ENCODE results near the gene RNASEH1. TPM values are rescaled to one million over a fixed set of nuclear protein-coding genes. Genes with fewer than 3 reads are reported as not detected.

RNASEH1 gene
- total and polyA plus RNA-seq, 2 of the 8 experiments (the other 6 are each of a cell fraction or from before 2014, with no cell fraction given), result 11.7 to 42.7 TPM

DNA sequence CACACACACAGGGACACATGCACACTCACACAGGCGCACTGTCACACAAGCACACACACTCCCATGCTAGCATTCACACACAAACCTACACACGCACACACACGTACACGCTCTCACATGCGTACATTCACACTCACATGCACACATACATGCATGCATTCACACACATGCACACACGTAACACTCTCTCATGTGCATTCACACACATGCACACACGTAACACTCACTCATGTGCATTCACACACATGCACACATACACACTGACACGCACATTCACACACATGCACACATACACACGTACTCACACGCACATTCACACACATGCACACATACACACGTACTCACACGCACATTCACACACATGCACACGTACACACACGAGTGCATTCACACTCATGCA lies 55.1 kb downstream of the RNASEH1 start:
- H3K14ac ChIP-seq (ENCODE audit: insufficient read length), result no peak overlapping the region
- H3K4me3 ChIP-seq (ENCODE audit: extremely low read depth in 1 of 4, insufficient read depth in 2 of 4, low read depth in 3 of 4, low read length in 4 of 4), result no peak overlapping the region
- no peak overlapping the region for H3K27ac ChIP-seq (ENCODE audit: low read depth, low read length)
- H3K27me3 ChIP-seq (replicated peaks in 1 of 4; ENCODE audit: control insufficient read depth in 3 of 4, extremely low read depth in 1 of 4, insufficient read depth in 3 of 4, low read length in 3 of 4), result no peaks in the 10 kb centered on the region
- no peaks in the 10 kb centered on the region for H3K9me3 ChIP-seq (ENCODE audit: insufficient read depth in 2 of 2, low read depth in 1 of 2, low read length in 1 of 2)
- 0 out of 2 replicates have a peak overlapping the region, but pooled peaks have one; percentile 53 for H2BK15ac ChIP-seq (ENCODE audit: low read length)
- H2BK20ac ChIP-seq (ENCODE audit: low read length), result no peak overlapping the region
- FAIRE-seq, result no peak
- H3K23me2 ChIP-seq (ENCODE audit: low read depth, low read length), result peaks cover 2% of the 10 kb centered on the region; the same call in 1 of the 2 replicates
- H2AK5ac ChIP-seq (ENCODE audit: low read depth, low read length), result no peak overlapping the region
- CTCF ChIA-PET (ENCODE audit: partially characterized antibody), result no interaction called here
- no peaks in the 10 kb centered on the region; a peak in 1 of 4 replicates for H3K79me2 ChIP-seq (ENCODE audit: control insufficient read depth in 1 of 2, insufficient read depth in 2 of 2, low read length in 2 of 2)
- no peak overlapping the region for H2AFZ ChIP-seq (ENCODE audit: low read length)
- 86% methylated on average over 14 of the region's 14 CpGs; no CpG with 5 or more reads in 1 of the 2 experiments for whole genome bisulfite sequencing, 2 experiments (ENCODE audit: extremely low coverage in 1 of 2, insufficient coverage in 1 of 2, insufficient read length in 1 of 2, insufficient replicate concordance in 2 of 2, low coverage in 1 of 2, low lambda C conversion rate in 2 of 2, missing lambda C conversion rate in 1 of 2)
- no peak overlapping the region for H3K18ac ChIP-seq (ENCODE audit: extremely low read depth, low read length)
- H4K91ac ChIP-seq (replicated peaks; ENCODE audit: insufficient read length, low read length), result no peak overlapping the region
- H3K23ac ChIP-seq (ENCODE audit: insufficient read length), result no peak overlapping the region
- no peaks in the 10 kb centered on the region; the same call in 1 of the 2 replicates for H3K79me1 ChIP-seq (ENCODE audit: low read depth, low read length)
- no peak overlapping the region for H3K56ac ChIP-seq (replicated peaks; ENCODE audit: insufficient read length, low read depth, low read length)
- no peak overlapping the region for H3K9ac ChIP-seq (replicated peaks in 1 of 4; ENCODE audit: extremely low read depth in 1 of 4, low read depth in 3 of 4, low read length in 3 of 4)
- no peaks in the 10 kb centered on the region for H3K4me1 ChIP-seq (replicated peaks in 1 of 4; ENCODE audit: control insufficient read depth in 3 of 4, insufficient read depth in 4 of 4, low read length in 3 of 4)
- H2BK120ac ChIP-seq (replicated peaks; ENCODE audit: low read depth, low read length), result no peak overlapping the region
- H3K4ac ChIP-seq (replicated peaks; ENCODE audit: insufficient read length, low read depth, low read length), result no peak overlapping the region
- H3K36me3 ChIP-seq (ENCODE audit: control insufficient read depth in 2 of 4, insufficient read depth in 4 of 4, low read length in 3 of 4), result peaks cover 2 to 11% (median 3%) of the 10 kb centered on the region in 4 experiments; a peak in 3 of 8 replicates
- TF ChIP-seq SP4 (IDR thresholded peaks at IDR 0.05; ENCODE audit: low read length) (no peak), ASH2L (IDR thresholded peaks at IDR 0.05; ENCODE audit: low read length) (no peak), FOSL1 (IDR thresholded peaks at IDR 0.05; ENCODE audit: insufficient read depth, low read depth, low read length) (no peak), CBX8 (IDR thresholded peaks at IDR 0.05; ENCODE audit: borderline replicate concordance, low read depth, low read length) (no peak), CBX5 (IDR thresholded peaks at IDR 0.05; ENCODE audit: low read depth, low read length) (no peak), MAFK (IDR thresholded peaks at IDR 0.05; ENCODE audit: low read depth, low read length) (no peak), CREB1 (IDR thresholded peaks at IDR 0.05) (no peak), RAD21 (IDR thresholded peaks at IDR 0.05 in 1 of 2, conservative IDR thresholded peaks at IDR 0.05 in 1 of 2; ENCODE audit: low read depth in 2 of 2, low read length in 2 of 2) (no peak), PHF8 (conservative IDR thresholded peaks at IDR 0.05; ENCODE audit: low read depth, low read length) (no peak), SUZ12 (IDR thresholded peaks at IDR 0.05; ENCODE audit: low read length) (no peak), EP300 (IDR thresholded peaks at IDR 0.05; ENCODE audit: borderline replicate concordance in 1 of 2, low read depth in 2 of 2, low read length in 2 of 2) (no peak)
- H4K8ac ChIP-seq (ENCODE audit: extremely low read depth, insufficient read depth, low read length), result no peak overlapping the region
- H2BK12ac ChIP-seq (ENCODE audit: low read depth, low read length), result 0 out of 2 replicates have a peak overlapping the region, but pooled peaks have one; percentile 60
- no peak overlapping the region for H3K4me2 ChIP-seq (ENCODE audit: insufficient read depth in 1 of 2, low read depth in 2 of 2, low read length in 2 of 2)
- H2BK5ac ChIP-seq (ENCODE audit: low read depth, low read length), result no peak overlapping the region
- POLR2A ChIA-PET (ENCODE audit: partially characterized antibody), result no interaction called here
- no peak for DNase-seq (ENCODE audit: low read depth in 1 of 2, low spot score in 2 of 2)
- H4K20me1 ChIP-seq (replicated peaks in 1 of 2; ENCODE audit: control insufficient read depth in 1 of 2, insufficient read depth in 2 of 2, low read length in 2 of 2), result peaks cover 0 to 2% of the 10 kb centered on the region in 2 experiments
- H4K5ac ChIP-seq (ENCODE audit: insufficient read length, low read depth, low read length), result no peak overlapping the region

Measured in H1 (cell line).